ENCODE data around the gene MPDZ. TPM values are rescaled to one million over a fixed set of nuclear protein-coding genes. Genes with fewer than 3 reads are reported as not detected.

The MPDZ gene
- total and polyA plus RNA-seq, 2 of the 4 experiments (the other 2 are of a cell fraction), result 18.8 to 39.3 TPM

GRCh38 chr9:13069498-13069897 lies 210.0 kb downstream of the MPDZ start (continued):
- no peak for TF ChIP-seq CHD1 (IDR thresholded peaks at IDR 0.05; ENCODE audit: low read depth, low read length)
- no peak for TF ChIP-seq POLR2A (IDR thresholded peaks at IDR 0.05; ENCODE audit: low read depth, low read length)

GRCh38 chr9:13064676-13065075 lies 214.8 kb downstream of the MPDZ start:
- Histone ChIP-seq H4K91ac (ENCODE audit: insufficient read depth, low read depth, low read length) (no peak overlapping the region), H3K18ac (ENCODE audit: low read depth, low read length) (no peak overlapping the region), H3K4me2 (ENCODE audit: low read depth, low read length) (no peak overlapping the region), H3K23ac (ENCODE audit: low read depth, low read length) (no peak overlapping the region), H3K14ac (replicated peaks; ENCODE audit: low read depth, low read length) (no peak overlapping the region), H2BK20ac (ENCODE audit: low read depth, low read length) (no peak overlapping the region), H4K8ac (ENCODE audit: low read depth in 2 of 2, low read length in 2 of 2) (no peak overlapping the region), H3K56ac (ENCODE audit: extremely low read depth, insufficient read depth, low read length) (no peak overlapping the region), H2AK9ac (replicated peaks; ENCODE audit: low read depth, low read length, poor library complexity) (no peak overlapping the region), H3K4me1 (ENCODE audit: control insufficient read depth, insufficient read depth, low read length) (no peaks in the 10 kb centered on the region), H2AK5ac (ENCODE audit: low read depth, low read length) (no peak overlapping the region), H2BK5ac (ENCODE audit: low read depth, low read length, poor library complexity, severe bottlenecking) (no peak overlapping the region), H3K9me1 (ENCODE audit: insufficient read depth, low read length) (no peaks in the 10 kb centered on the region), H4K5ac (ENCODE audit: low read depth, low read length) (no peak overlapping the region), H3K9me3 (ENCODE audit: control insufficient read depth, insufficient read depth, low read length) (no peaks in the 10 kb centered on the region), H2AFZ (replicated peaks; ENCODE audit: low read length, poor library complexity) (no peak overlapping the region), H2BK15ac (ENCODE audit: low read depth, low read length) (no peak overlapping the region), H3K36me3 (ENCODE audit: control insufficient read depth, insufficient read depth, low read length) (no peaks in the 10 kb centered on the region), H3K4me3 (ENCODE audit: insufficient read depth, low read depth, low read length) (no peak overlapping the region), H4K20me1 (ENCODE audit: insufficient read depth, low read length) (no peaks in the 10 kb centered on the region), H3K9ac (ENCODE audit: low read depth, low read length) (no peak overlapping the region), H3K27ac (ENCODE audit: insufficient read depth, low read length) (no peak overlapping the region), H3K27me3 (ENCODE audit: control insufficient read depth, insufficient read depth, low read length) (peaks cover 6% of the 10 kb centered on the region; the same call in 1 of the 2 replicates), H3K4ac (ENCODE audit: low read depth, low read length) (no peak overlapping the region), H2BK120ac (ENCODE audit: low read depth, low read length) (no peak overlapping the region), H3K79me1 (ENCODE audit: low read depth in 1 of 2, low read length in 2 of 2) (no peaks in the 10 kb centered on the region)
- POLR2A ChIA-PET (ENCODE audit: unreplicated experiment), result no interaction called here
- no peak for ATAC-seq (ENCODE audit: low read depth)
- DNase-seq, result no peak
- no TSS peak for BruUV-seq (replicated peaks)
- no CpG with 5 or more reads among the region's 1 CpG for WGBS, 2 experiments (ENCODE audit: extremely low coverage in 2 of 2, insufficient read length in 1 of 2)
- TF ChIP-seq USF2 (IDR thresholded peaks at IDR 0.05; ENCODE audit: low read depth, low read length) (no peak), MXI1 (IDR thresholded peaks at IDR 0.05; ENCODE audit: borderline replicate concordance, low read depth, low read length) (no peak), RFX5 (IDR thresholded peaks at IDR 0.05; ENCODE audit: low read depth, low read length) (no peak), RCOR1 (IDR thresholded peaks at IDR 0.05; ENCODE audit: insufficient replicate concordance, low read length) (no peak), ELK1 (IDR thresholded peaks at IDR 0.05; ENCODE audit: borderline replicate concordance, low read depth, low read length) (no peak), RAD21 (IDR thresholded peaks at IDR 0.05; ENCODE audit: low read length) (no peak), POLR2A (IDR thresholded peaks at IDR 0.05; ENCODE audit: low read depth, low read length) (no peak), CEBPB (IDR thresholded peaks at IDR 0.05; ENCODE audit: low read depth, low read length) (no peak)
- dilution Hi-C loops (cut with HindIII; ENCODE audit: low sequenced_read_pairs, unreplicated experiment), result no loop called here
- in situ Hi-C loops (cut with MboI; ENCODE audit: low sequenced_read_pairs), result no loop called here
- CTCF ChIA-PET, result no interaction called here
- intact Hi-C loops (cut with micrococcal nuclease), result loop anchor here (10.0 kb wide), 1 partner anchor 580 kb away; no protein-coding TSS in a partner anchor
